Epithelial cell of esophagus (primary cell): Measurements from ENCODE around the gene REPIN1.

Experiments used
- DNase-seq: peaks from one replicate; pipeline ENCODE4 v3.0.0; 2010; ENCODE audit warnings: low read depth
- H3K4me3 ChIP-seq: 2 replicates; pipeline ENCODE4 v1.5.1; 2011; ENCODE audit warnings: mild to moderate bottlenecking, low read length, control low read depth
- TF ChIP-seq, protein P1 (sequence below): IDR thresholded peaks from 2 replicates; pipeline ENCODE4 v1.5.1; 2011; ENCODE audit warnings: low read depth, mild to moderate bottlenecking, low read length, control low read depth, inconsistent platforms; ENCODE audit not compliant: insufficient read depth; ENCODE audit errors: missing control alignments

The REPIN1 gene

DNA sequence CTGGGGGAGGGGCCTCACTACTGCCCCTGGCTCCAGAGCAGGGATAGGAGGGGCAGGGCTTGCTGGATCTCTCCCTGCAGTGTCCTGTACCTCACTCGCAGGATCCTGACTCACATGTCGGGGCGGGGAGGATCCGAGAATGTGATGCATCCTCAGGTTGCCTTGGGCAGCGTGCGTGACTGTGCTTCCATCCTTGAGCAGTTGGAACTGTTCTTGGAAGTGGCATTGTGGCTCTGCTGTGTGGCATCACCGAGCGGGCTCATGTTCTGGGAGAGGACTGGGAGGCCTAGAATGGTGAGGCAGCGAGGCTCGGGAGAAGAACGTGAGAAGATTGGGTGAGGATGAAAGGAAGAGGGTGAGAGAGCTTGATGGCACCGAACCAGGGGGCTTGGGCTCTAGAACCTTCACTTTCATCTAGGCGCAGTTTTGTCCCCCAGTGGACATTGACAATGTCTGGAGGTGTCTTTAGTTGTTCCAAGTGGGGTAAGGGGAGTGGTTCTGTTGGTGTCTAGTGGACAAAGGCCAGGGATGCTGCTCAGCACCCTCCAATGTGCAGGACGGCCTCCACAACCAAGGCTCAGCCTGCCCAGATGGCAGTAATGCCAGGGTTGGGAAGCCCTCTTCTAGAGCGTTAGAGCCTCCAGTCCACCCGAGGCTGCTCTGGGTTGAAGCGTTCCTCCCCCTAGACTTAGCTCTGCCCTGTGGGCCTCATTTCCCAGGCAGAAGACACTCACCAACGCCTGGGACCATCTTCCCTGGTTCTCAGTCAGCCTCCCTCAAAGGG is 35.6 kb upstream of the REPIN1 start:
- TF ChIP-seq, protein P1, sequence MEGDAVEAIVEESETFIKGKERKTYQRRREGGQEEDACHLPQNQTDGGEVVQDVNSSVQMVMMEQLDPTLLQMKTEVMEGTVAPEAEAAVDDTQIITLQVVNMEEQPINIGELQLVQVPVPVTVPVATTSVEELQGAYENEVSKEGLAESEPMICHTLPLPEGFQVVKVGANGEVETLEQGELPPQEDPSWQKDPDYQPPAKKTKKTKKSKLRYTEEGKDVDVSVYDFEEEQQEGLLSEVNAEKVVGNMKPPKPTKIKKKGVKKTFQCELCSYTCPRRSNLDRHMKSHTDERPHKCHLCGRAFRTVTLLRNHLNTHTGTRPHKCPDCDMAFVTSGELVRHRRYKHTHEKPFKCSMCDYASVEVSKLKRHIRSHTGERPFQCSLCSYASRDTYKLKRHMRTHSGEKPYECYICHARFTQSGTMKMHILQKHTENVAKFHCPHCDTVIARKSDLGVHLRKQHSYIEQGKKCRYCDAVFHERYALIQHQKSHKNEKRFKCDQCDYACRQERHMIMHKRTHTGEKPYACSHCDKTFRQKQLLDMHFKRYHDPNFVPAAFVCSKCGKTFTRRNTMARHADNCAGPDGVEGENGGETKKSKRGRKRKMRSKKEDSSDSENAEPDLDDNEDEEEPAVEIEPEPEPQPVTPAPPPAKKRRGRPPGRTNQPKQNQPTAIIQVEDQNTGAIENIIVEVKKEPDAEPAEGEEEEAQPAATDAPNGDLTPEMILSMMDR: no peak
- no peak overlapping the region for H3K4me3 ChIP-seq
- DNase-seq: peak; percentile 70

DNA sequence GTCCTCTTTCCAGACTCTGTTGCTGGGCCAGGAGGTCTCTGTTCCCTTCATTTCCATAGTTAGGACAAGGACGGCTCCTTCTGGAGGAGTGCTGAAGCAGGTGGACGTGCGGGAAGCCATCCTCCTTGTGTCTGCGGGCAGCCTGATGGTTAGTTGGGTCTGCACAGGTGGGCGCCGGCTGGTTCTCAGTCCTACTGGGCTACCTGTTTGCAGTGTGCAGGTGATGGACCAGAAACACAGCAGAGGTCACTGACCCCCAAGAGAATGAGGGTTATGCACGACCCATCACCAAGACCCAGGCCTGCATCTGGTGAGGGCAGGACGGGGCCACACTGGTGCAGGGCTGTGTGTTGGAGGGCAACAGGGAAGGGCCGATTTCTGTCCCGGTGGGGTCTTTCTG is 35.0 kb upstream of the REPIN1 start:
- TF ChIP-seq, protein P1: no peak
- H3K4me3 ChIP-seq: no peak overlapping the region
- DNase-seq: no peak

DNA sequence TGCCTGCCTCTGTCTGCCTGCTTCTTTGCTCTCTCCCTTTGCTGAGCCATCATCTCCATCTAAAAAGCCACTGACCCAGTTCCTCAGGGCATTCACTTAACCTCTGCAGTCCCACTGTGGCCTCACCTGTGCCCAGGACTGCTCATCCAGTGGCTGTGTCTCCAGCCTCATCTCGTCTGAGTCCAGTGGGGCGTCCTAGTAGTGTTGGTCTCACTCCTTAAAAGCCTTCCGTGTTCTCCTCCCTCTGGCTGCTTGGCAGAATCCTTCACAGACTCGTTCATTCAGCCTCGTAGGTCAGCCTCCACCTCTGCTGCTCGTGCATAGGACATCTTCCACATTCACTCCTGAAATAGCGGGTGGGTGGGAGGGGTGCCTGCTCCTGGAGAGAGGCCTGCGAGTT is 34.5 kb upstream of the REPIN1 start:
- no peak overlapping the region for H3K4me3 ChIP-seq
- TF ChIP-seq, protein P1: no peak

DNA sequence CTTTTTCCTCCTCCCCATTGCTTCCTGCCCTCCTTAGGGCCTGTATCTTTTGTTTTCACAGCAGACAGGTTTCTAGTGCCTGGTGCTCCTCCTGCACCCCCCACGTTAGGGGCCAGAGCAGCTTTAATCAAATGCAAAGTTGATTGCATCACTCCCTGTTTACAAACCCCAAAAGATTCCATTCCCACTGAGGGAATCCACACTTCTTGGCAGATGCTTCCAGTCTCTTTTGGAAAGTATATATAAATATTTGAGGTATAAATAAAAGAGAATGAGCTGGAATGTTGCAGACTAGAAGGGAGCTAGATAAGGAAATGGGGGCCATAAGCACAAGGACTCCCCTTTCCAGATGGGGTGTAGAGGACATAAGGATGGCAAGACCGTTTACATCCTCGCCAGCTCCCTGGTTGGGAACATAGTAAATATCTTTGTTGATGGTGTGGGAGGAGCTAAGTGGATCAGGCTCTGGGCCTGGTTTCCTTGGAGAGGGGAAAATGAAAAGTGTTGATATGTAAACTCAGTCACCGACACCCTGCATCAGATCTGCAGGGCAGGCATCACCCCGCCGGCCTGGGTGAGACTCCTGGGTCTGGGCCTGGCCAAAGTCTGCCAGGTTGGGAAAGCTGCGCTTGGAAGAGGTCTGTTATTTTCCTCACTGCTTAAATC is 33.4 kb upstream of the REPIN1 start:
- TF ChIP-seq, protein P1: no peak
- DNase-seq: no peak
- no peak overlapping the region for H3K4me3 ChIP-seq

More for the DNA sequence above, 34.5 kb upstream of the REPIN1 start:
- no peak for DNase-seq

DNA sequence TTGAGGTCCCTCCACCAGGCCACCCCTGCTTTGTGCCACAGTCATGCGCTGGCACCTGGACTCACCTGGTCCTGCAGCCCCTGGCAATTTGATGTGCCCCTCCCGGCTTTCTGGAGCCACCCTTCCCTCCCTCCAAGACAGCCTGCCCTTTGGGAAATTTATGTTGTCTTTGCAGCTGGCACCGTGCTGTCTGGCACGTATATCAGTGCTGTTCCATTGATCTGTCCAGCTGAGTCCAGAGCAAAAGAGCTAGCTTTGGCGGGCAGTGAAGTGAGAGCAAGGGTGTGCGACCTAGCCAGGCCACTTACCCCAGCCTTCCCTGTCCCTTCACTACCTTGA is 32.9 kb upstream of the REPIN1 start:
- TF ChIP-seq, protein P1: no peak
- no peak for DNase-seq
- H3K4me3 ChIP-seq: no peak overlapping the region

DNA sequence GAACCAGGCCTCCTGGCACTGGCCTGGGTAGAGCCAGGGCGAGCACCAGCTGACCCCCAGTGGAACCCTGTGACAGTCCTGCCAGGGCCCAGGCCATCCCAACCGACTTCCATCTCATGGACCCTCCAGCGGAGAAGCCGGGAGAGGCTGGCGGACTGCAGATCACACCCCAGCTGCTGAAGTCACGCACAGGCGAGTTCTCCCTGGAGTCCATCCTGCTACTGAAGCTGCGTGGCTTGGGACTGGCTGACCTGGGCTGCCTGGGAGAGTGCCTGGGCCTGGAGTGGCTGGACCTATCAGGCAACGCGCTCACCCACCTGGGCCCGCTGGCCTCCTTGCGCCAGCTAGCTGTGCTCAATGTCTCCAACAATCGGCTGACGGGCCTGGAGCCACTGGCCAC is 31.9 kb upstream of the REPIN1 start:
- H3K4me3 ChIP-seq: no peak overlapping the region
- TF ChIP-seq, protein P1: no peak
- DNase-seq: no peak
